Psoas muscle (tissue), 8 donors: ENCODE measurements around the gene HDGF. TPM values are rescaled to one million over a fixed set of nuclear protein-coding genes. Genes with fewer than 3 reads are reported as not detected.
"Not testable (repeated sequence)": the region's sequence is repeated elsewhere in the genome, so short reads cannot be mapped to it uniquely, and the experiment has no call there.

Source experiments
- ATAC-seq, 4 donors: fragments of 200-7000 bp; cut with Tn5 transposase; one replicate each; pipeline ENCODE4 v1.9.1; 2020; ENCODE audit warnings: moderate library complexity in 3 of 4, mild to moderate bottlenecking in 2 of 4
- DNase-seq, 2 donors: peaks; one replicate each; pipeline ENCODE4 v3.0.0-alpha.2; 2020
- H3K27ac ChIP-seq: fragments of 200-600 bp; one replicate; pipeline ENCODE4 v1.8.0; 2022
- H3K27me3 ChIP-seq, 3 donors: fragments of 200-600 bp in 1 of 3; one replicate each; pipeline versions ENCODE4 v1.6.1 to v1.8.0; 2013 to 2022; ENCODE audit warnings: low read length in 2 of 3, mild to moderate bottlenecking in 2 of 3, moderate library complexity in 1 of 3; ENCODE audit not compliant: insufficient read depth in 3 of 3
- H3K36me3 ChIP-seq, 2 donors: fragments of 200-600 bp in 1 of 2; one replicate each; pipeline versions ENCODE4 v1.6.1 to v1.8.0; 2013 to 2022; ENCODE audit warnings: low read depth in 1 of 2, mild to moderate bottlenecking in 1 of 2, moderate library complexity in 1 of 2; ENCODE audit not compliant: insufficient read depth in 1 of 2
- H3K4me1 ChIP-seq: fragments of 200-600 bp; one replicate; pipeline ENCODE4 v1.8.0; 2022
- H3K4me3 ChIP-seq: fragments of 200-600 bp; one replicate; pipeline ENCODE4 v1.8.0; 2022; ENCODE audit warnings: mild to moderate bottlenecking
- H3K9me3 ChIP-seq: fragments of 200-600 bp; one replicate; pipeline ENCODE4 v1.8.0; 2022
- WGBS, 3 donors: extraction: QIAGEN DNeasy Blood & Tissue Kit; methylation state at CpG; one replicate each; pipeline versions ENCODE4 v1.1.6 to v1.1.7; 2013; 5-methylcytosine and 5-hydroxymethylcytosine counted together
- intact Hi-C, 2 donors: fragments of 100-400 bp; cut with DNase I; formaldehyde crosslinking; loops; one replicate each; pipeline versions ENCODE4 v1.11.0 to v1.14.2; 2022
- polyA plus RNA-seq, 3 donors: library from polyadenylated mRNA; stranded (reverse); fragments of 200-250 nt; gene quantifications; one replicate each; pipeline ENCODE4 v1.2.3, GENCODE V29; 2013
- total RNA-seq, 4 donors: library from RNA; stranded (reverse); fragmentation: NEBNext Ultra II Directional in 2 of 4; extraction: Animal tissue kit (Norgen Biotek cat#: 25700) in 2 of 4; gene quantifications; one replicate each; pipeline versions ENCODE4 v1.2.1 to v1.2.4, GENCODE V29; 2021 to 2023
- TF ChIP-seq, protein P1 (sequence below): fragments of 200-600 bp; IDR thresholded peaks from one replicate; pipeline ENCODE4 v1.8.0; 2022; ENCODE audit warnings: antibody characterized with exemption
- donor health status: healthy with polysubstance abuse.
- donor health status: DM: no; HTN: no; CAD: no; lungs with moderate emphysema.
- donor health status: Bipolar disorder and iron deficiency.
- donor health status: healthy.
- donor health status: DM: yes; HTN: yes; CAD: no.
- donor health status: DM: no; HTN: no; CAD: no.
- donor health status: DM: no; HTN: no; CAD: no.
- donor health status: DM: yes; HTN: yes; CAD: no.

Gene HDGF
- total and polyA plus RNA-seq, 7 donors = 161 to 367 (median 198) TPM

DNA sequence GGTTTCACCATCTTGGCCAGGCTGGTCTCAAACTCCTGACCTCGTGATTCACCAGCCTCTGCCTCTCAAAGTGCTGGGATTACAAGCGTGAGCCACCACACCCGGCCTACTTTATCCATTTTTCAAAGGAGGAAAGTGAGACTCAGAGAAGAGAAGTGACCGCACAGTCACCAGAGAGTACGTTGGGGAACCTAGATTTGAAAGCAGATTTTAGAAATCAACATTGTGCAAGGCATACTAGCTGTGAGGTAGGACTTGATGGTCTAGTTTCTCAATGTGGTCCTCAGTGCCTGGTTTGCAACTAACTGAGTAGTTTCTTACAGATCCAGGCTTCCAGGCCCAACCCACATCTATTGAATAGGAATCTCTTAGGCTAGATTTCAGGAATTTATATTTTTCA, 14.2 kb upstream of the HDGF start:
- DNase-seq (no peak), ATAC-seq (no peak)
- H3K9me3 ChIP-seq = no peaks in the 10 kb centered on the region
- TF ChIP-seq, protein P1, sequence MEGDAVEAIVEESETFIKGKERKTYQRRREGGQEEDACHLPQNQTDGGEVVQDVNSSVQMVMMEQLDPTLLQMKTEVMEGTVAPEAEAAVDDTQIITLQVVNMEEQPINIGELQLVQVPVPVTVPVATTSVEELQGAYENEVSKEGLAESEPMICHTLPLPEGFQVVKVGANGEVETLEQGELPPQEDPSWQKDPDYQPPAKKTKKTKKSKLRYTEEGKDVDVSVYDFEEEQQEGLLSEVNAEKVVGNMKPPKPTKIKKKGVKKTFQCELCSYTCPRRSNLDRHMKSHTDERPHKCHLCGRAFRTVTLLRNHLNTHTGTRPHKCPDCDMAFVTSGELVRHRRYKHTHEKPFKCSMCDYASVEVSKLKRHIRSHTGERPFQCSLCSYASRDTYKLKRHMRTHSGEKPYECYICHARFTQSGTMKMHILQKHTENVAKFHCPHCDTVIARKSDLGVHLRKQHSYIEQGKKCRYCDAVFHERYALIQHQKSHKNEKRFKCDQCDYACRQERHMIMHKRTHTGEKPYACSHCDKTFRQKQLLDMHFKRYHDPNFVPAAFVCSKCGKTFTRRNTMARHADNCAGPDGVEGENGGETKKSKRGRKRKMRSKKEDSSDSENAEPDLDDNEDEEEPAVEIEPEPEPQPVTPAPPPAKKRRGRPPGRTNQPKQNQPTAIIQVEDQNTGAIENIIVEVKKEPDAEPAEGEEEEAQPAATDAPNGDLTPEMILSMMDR = no peak
- peaks cover 0 to 8% of the 10 kb centered on the region in 2 donors for H3K36me3 ChIP-seq
- WGBS, 3 donors = 87 to 94% (median 94%) methylated on average over 5 of the region's 5 CpGs
- peaks cover 36% of the 10 kb centered on the region for H3K4me1 ChIP-seq
- H3K4me3 ChIP-seq = peak overlapping the region; percentile 95
- peak overlapping the region; percentile 96 for H3K27ac ChIP-seq
- intact Hi-C loops = loop anchor here in 1 of 2 donors (2.0 to 5.0 kb wide), 2 partner anchors 15 to 38 kb away; partner anchors contain the start of genes HDGF, ISG20L2 and METTL25B
- no peaks in the 10 kb centered on the region for H3K27me3 ChIP-seq

DNA sequence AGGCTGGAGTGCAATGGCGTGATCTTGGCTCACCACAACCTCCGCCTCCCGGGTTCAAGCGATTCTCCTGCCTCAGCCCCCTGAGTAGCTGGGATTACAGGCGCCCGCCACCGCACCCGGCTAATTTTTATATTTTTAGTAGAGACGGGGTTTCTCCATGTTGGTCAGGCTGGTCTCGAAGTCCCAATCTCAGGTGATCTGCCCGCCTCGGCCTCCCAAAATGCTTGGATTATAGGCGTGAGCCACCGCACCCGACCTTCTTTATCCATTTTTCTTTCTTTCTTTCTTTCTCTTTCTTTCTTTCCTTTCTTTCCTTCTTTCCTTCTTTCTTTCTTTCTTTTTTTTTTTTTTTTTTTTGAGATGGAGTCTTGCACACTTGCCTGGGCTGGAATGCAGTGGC, 13.7 kb upstream of the HDGF start:
- intact Hi-C loops = loop anchor here in 1 of 2 donors (5.0 kb wide), 1 partner anchor 38 kb away; the partner anchor contains the start of genes ISG20L2 and METTL25B
- not testable (repeated sequence) for H3K4me3 ChIP-seq, H3K27ac ChIP-seq, ATAC-seq, H3K9me3 ChIP-seq, H3K27me3 ChIP-seq, H3K36me3 ChIP-seq, DNase-seq
- peaks cover 36% of the 10 kb centered on the region for H3K4me1 ChIP-seq
- WGBS, 3 donors = 92 to 96% (median 94%) methylated on average over 14 to 15 of the region's 15 CpGs

DNA sequence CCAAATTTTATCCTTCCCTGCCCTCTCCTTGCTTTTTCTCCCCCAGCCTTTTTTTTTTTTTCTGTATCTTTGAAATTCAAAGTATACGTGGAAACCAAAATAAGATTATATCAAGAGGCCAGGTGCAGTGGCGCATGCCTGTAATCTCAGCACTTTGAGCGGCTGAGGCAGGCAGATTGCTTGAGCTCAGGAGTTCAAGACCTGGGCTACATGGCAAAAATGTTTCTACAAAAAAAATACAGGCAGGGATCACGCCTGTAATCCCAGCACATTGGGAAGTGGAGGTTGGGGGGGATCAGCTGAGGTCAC, 9.3 kb upstream of the HDGF start:
- TF ChIP-seq, protein P1 = no peak
- H3K27me3 ChIP-seq = no peaks in the 10 kb centered on the region
- intact Hi-C loops = no loop called here
- no peak for DNase-seq
- H3K4me1 ChIP-seq = peaks cover 13% of the 10 kb centered on the region
- 56 to 70% (median 61%) methylated on average over 4 of the region's 4 CpGs for WGBS, 3 donors
- H3K27ac ChIP-seq = peak overlapping the region; percentile 53
- H3K36me3 ChIP-seq = no peaks in the 10 kb centered on the region
- peak in 1 of 4 donors; percentile 11 for ATAC-seq
- H3K9me3 ChIP-seq = no peaks in the 10 kb centered on the region
- H3K4me3 ChIP-seq = no peak overlapping the region

DNA sequence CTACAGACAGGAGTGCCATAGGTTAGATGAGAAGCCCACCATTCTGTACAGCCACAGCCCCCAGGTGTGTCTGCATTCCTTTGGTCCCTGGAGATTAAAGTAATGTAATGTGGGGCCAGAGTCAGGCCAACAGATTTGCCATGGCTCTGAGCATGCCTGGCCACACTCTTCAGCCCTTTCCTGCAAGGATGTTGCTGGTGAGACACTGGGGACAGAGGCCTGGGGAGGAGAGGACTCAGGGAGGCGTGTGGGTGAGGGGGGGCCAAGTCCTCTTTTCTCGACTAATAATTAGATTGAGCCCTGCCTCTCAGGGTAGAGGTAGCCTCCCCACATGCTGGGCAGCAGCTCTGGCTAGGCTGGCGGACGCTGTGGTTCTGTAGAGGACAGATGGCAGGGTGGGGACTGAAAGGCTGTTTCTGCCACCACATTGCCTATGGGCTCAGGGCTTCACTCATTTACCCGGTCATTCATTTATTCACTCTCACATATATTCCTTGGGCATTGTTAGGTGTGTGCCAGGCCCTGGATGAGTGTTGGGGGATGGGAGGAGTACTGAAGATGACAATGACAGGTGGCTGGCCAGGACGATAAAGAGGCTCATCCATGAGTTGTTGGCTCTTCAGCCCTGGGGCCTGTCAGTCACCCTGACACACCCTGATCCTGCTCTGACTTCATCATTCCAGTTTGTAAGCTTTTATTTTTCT, 8.8 kb upstream of the HDGF start:
- TF ChIP-seq, protein P1 = no peak
- DNase-seq (no peak), ATAC-seq (peak; percentile 82 to 92 (median 86))
- H3K27ac ChIP-seq = peak overlapping the region; percentile 53
- H3K36me3 ChIP-seq = no peaks in the 10 kb centered on the region
- H3K9me3 ChIP-seq = no peaks in the 10 kb centered on the region
- no peaks in the 10 kb centered on the region for H3K27me3 ChIP-seq
- WGBS, 3 donors = 36 to 46% (median 39%) methylated on average over 6 of the region's 6 CpGs
- H3K4me1 ChIP-seq = peaks cover 16% of the 10 kb centered on the region
- intact Hi-C loops = no loop called here
- no peak overlapping the region for H3K4me3 ChIP-seq

DNA sequence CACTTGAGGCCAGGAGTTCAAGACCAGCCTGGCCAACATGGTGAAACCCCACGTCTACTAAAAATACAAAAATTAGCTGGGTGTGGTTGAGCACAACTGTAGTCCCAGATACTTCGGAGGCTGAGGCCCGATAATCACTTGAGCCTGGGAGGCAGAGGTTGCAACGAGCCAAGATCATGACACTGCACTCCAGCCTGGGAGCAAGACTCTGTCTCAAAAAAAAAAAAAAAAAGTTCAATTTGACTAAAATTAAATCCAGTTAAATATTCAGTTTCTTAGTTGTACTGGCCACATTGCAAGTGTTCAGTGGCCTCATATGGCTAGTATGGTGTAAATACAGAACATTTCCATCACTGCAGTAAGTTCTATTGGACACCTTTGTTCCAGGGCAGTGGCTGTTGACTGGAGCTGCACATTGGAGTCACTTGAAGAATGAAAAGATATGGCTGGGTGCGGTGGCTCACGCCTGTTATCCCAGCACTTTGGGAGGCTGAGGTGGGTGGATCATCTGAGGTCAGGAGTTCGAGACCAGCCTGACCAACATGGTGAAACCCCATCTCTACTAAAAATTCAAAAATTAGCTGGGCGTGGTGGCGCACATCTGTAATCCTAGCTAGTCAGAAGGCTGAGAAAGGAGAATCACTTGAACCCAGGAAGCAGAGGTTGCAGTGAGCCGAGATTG, 6.2 kb upstream of the HDGF start:
- ATAC-seq, H3K4me3 ChIP-seq, H3K27me3 ChIP-seq, H3K36me3 ChIP-seq, DNase-seq, H3K27ac ChIP-seq, intact Hi-C loops, H3K9me3 ChIP-seq: not testable (repeated sequence)
- 81 to 93% (median 82%) methylated on average over 10 of the region's 10 CpGs for WGBS, 3 donors
- H3K4me1 ChIP-seq = peaks cover 34% of the 10 kb centered on the region
